Measurements from ENCODE around the gene TBC1D8.

DNA sequence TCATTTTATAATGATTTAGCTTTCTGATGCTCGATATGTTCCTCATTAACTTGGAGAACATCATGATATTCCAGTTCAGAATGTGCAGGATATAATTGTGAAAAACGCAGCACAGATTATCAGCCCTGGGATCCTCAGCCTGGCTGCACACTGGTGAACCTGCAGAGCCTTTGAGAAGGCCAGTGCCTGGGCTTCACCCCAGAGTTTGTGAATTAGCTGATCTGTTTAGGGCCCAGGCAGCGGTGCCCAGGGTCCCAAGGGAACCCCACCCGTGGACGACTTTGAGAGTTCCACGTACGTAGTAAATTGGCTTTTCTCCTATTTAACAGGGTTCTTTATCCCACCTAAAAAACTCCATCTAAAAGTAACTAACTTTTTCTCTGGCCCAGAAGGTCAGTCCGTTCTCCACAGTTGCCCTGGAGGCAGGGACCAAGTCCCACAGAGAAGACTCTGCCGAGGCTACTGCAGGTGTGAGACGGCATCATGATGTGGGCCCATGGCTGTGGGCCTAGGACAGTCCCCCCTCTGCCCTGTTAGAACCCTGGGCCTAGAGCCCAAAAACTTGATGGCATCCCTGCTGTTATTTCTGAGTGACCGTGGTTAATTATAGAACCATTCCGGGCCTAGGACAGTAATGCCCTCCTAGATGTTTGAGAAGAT is 188.7 kb downstream of the TBC1D8 start:
- TF ChIP-seq RAD51 (IDR thresholded peaks at IDR 0.05; ENCODE audit: borderline replicate concordance, low read depth) (no peak), POLR2AphosphoS5 (IDR thresholded peaks at IDR 0.05; ENCODE audit: control insufficient read depth, insufficient read depth, low read depth, low read length) (no peak), FIP1L1 (IDR thresholded peaks at IDR 0.05; ENCODE audit: low read depth, low read length, poor library complexity, severe bottlenecking) (no peak)

Measured in K562 (cell line).